ENCODE measurements around the gene MYEOV.

DNA sequence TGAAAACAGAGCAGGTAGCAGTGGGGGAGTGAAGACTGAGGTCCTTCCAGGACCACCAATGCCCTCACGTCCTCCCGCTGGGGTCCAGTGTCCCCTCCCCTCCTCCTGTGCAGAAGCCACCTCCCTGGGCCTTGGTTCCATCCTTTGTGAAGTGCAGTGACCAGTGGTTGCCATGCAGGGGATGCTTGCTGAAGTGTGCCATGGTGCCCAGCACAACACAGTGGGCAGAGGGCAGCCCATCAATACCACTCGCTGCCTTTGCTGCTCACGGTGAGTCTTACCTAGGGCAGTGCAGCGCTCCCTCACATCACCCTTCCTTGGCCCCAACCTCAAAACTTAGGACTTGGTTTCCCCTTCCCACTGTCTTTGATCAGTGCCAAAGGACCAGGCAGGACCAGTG, 12.9 kb downstream of the MYEOV start:
- TF ChIP-seq ZFP41 (tag by site-specific recombination; IDR thresholded peaks at IDR 0.05; ENCODE audit: borderline replicate concordance) (no peak), ZNF423 (tag by site-specific recombination; IDR thresholded peaks at IDR 0.05) (no peak), ZNF132 (tag by site-specific recombination; IDR thresholded peaks at IDR 0.05; ENCODE audit: borderline replicate concordance) (no peak), ZNF677 (tag by site-specific recombination; IDR thresholded peaks at IDR 0.05) (no peak), ZNF837 (tag by site-specific recombination; IDR thresholded peaks at IDR 0.05) (no peak)
- TF ChIP-seq, protein P1, sequence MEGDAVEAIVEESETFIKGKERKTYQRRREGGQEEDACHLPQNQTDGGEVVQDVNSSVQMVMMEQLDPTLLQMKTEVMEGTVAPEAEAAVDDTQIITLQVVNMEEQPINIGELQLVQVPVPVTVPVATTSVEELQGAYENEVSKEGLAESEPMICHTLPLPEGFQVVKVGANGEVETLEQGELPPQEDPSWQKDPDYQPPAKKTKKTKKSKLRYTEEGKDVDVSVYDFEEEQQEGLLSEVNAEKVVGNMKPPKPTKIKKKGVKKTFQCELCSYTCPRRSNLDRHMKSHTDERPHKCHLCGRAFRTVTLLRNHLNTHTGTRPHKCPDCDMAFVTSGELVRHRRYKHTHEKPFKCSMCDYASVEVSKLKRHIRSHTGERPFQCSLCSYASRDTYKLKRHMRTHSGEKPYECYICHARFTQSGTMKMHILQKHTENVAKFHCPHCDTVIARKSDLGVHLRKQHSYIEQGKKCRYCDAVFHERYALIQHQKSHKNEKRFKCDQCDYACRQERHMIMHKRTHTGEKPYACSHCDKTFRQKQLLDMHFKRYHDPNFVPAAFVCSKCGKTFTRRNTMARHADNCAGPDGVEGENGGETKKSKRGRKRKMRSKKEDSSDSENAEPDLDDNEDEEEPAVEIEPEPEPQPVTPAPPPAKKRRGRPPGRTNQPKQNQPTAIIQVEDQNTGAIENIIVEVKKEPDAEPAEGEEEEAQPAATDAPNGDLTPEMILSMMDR (tag by site-specific recombination; IDR thresholded peaks at IDR 0.05): no peak
- TF ChIP-seq, protein P2, sequence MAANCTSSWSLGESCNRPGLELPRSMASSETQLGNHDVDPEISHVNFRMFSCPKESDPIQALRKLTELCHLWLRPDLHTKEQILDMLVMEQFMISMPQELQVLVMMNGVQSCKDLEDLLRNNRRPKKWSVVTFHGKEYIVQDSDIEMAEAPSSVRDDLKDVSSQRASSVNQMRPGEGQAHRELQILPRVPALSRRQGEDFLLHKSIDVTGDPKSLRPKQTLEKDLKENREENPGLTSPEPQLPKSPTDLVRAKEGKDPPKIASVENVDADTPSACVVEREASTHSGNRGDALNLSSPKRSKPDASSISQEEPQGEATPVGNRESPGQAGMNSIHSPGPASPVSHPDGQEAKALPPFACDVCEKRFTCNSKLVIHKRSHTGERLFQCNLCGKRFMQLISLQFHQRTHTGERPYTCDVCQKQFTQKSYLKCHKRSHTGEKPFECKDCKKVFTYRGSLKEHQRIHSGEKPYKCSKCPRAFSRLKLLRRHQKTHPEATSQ (tag by site-specific recombination; IDR thresholded peaks at IDR 0.05): no peak
- TF ChIP-seq, protein P3, sequence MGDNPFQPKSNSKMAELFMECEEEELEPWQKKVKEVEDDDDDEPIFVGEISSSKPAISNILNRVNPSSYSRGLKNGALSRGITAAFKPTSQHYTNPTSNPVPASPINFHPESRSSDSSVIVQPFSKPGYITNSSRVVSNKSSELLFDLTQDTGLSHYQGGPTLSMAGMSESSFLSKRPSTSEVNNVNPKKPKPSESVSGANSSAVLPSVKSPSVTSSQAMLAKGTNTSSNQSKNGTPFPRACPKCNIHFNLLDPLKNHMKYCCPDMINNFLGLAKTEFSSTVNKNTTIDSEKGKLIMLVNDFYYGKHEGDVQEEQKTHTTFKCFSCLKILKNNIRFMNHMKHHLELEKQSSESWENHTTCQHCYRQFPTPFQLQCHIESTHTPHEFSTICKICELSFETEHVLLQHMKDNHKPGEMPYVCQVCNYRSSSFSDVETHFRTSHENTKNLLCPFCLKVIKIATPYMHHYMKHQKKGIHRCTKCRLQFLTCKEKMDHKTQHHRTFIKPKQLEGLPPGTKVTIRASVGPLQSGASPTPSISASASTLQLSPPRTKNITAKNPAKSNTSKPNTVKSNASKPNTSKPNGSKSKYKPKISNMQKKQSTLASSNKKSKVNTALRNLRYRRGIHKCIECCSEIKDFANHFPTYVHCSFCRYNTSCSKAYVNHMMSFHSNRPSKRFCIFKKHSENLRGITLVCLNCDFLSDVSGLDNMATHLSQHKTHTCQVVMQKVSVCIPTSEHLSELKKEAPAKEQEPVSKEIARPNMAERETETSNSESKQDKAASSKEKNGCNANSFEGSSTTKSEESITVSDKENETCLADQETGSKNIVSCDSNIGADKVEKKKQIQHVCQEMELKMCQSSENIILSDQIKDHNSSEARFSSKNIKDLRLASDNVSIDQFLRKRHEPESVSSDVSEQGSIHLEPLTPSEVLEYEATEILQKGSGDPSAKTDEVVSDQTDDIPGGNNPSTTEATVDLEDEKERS (tag by site-specific recombination; IDR thresholded peaks at IDR 0.05): no peak
- TF ChIP-seq, protein P4, sequence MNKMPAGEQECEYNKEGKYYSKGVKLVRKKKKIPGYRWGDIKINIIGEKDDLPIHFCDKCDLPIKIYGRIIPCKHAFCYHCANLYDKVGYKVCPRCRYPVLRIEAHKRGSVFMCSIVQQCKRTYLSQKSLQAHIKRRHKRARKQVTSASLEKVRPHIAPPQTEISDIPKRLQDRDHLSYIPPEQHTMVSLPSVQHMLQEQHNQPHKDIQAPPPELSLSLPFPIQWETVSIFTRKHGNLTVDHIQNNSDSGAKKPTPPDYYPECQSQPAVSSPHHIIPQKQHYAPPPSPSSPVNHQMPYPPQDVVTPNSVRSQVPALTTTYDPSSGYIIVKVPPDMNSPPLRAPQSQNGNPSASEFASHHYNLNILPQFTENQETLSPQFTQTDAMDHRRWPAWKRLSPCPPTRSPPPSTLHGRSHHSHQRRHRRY (tag by site-specific recombination; IDR thresholded peaks at IDR 0.05): no peak

Data from HEK293 (cell line).